H1 (cell line): ENCODE results near the gene UBAP1. TPM values are rescaled to one million over a fixed set of nuclear protein-coding genes. Genes with fewer than 3 reads are reported as not detected.
A peak's percentile ranks its signal among the peaks of the same experiment; 100 is the strongest.

Source experiments
- CTCF ChIA-PET: fragments of 300-600 bp; sonication (Branson Sonifier 250); formaldehyde crosslinking; loops from one replicate; lab custom pipeline; 2021; ENCODE audit not compliant: partially characterized antibody; lab: Charles Lee
- POLR2A ChIA-PET: fragments of 300-600 bp; sonication (Branson Sonifier 250); formaldehyde crosslinking; loops from one replicate; lab custom pipeline; 2021; ENCODE audit warnings: inconsistent platforms; ENCODE audit not compliant: partially characterized antibody; lab: Charles Lee
- DNase-seq, 2 experiments: peaks; one replicate each; pipeline versions ENCODE4 v3.0.0 to v3.0.0-alpha.2; 2010 to 2022; ENCODE audit warnings: low spot score in 2 of 2, low read depth in 1 of 2, mixed read lengths in 1 of 2
- FAIRE-seq: peaks from 2 replicates; lab custom pipeline; 2011; peaks lifted over from hg19 to GRCh38; lab: Jason Lieb, UNC
- H2AFZ ChIP-seq: 2 replicates; pipeline ENCODE4 v1.8.1; 2012; ENCODE audit warnings: low read length, inconsistent platforms
- H2AK5ac ChIP-seq: 2 replicates; pipeline ENCODE4 v1.6.1; 2013; ENCODE audit warnings: low read depth, low read length
- H2BK120ac ChIP-seq: replicated peaks from 2 replicates; pipeline ENCODE3; 2013; ENCODE audit warnings: low read depth, low read length, inconsistent platforms
- H2BK12ac ChIP-seq: 2 replicates; pipeline ENCODE4 v1.6.1; 2013; ENCODE audit warnings: low read depth, low read length
- H2BK15ac ChIP-seq: 2 replicates; pipeline ENCODE4 v1.6.1; 2013; ENCODE audit warnings: low read length
- H2BK20ac ChIP-seq: 2 replicates; pipeline ENCODE4 v1.6.1; 2013; ENCODE audit warnings: low read length
- H2BK5ac ChIP-seq: 2 replicates; pipeline ENCODE4 v1.6.1; 2013; ENCODE audit warnings: low read depth, low read length
- H3K14ac ChIP-seq: 2 replicates; pipeline ENCODE4 v1.6.1; 2013; ENCODE audit warnings: inconsistent platforms; ENCODE audit not compliant: insufficient read length
- H3K18ac ChIP-seq: 2 replicates; pipeline ENCODE4 v1.6.1; 2013; ENCODE audit warnings: low read length; ENCODE audit errors: extremely low read depth
- H3K23ac ChIP-seq: 2 replicates; pipeline ENCODE4 v1.6.1; 2013; ENCODE audit warnings: inconsistent platforms; ENCODE audit not compliant: insufficient read length
- H3K23me2 ChIP-seq: 2 replicates; pipeline ENCODE4 v1.6.1; 2013; ENCODE audit warnings: low read depth, low read length
- H3K27ac ChIP-seq: 2 replicates; pipeline ENCODE4 v1.6.1; 2011; ENCODE audit warnings: low read depth, low read length, inconsistent platforms
- H3K27me3 ChIP-seq, 4 experiments: replicated peaks in 1 of 4; 1 replicate in 1 of 4; 2 replicates in 3 of 4; pipeline versions ENCODE4 v1.6.1 to v1.8.1; 2011 to 2013; ENCODE audit warnings: low read length in 3 of 4, mild to moderate bottlenecking in 3 of 4, inconsistent platforms in 2 of 4, mixed read lengths in 2 of 4, moderate library complexity in 1 of 4; ENCODE audit not compliant: control insufficient read depth in 3 of 4, insufficient read depth in 3 of 4; ENCODE audit errors: extremely low read depth in 1 of 4
- H3K36me3 ChIP-seq, 4 experiments: 2 replicates each; pipeline versions ENCODE4 v1.6.1 to v1.8.1; 2011 to 2013; ENCODE audit warnings: mild to moderate bottlenecking in 4 of 4, low read length in 3 of 4, moderate library complexity in 2 of 4, control low read depth in 1 of 4, inconsistent platforms in 1 of 4; ENCODE audit not compliant: insufficient read depth in 4 of 4, control insufficient read depth in 2 of 4
- H3K4ac ChIP-seq: replicated peaks from 2 replicates; pipeline ENCODE3; 2013; ENCODE audit warnings: low read length, low read depth, mixed read lengths, inconsistent platforms; ENCODE audit not compliant: insufficient read length
- H3K4me1 ChIP-seq, 4 experiments: replicated peaks in 1 of 4; 1 replicate in 1 of 4; 2 replicates in 3 of 4; pipeline versions ENCODE4 v1.6.1 to v1.8.1; 2011 to 2013; ENCODE audit warnings: low read length in 3 of 4, inconsistent platforms in 2 of 4, mixed read lengths in 1 of 4; ENCODE audit not compliant: insufficient read depth in 4 of 4, control insufficient read depth in 3 of 4
- H3K4me2 ChIP-seq, 2 experiments: 2 replicates each; pipeline versions ENCODE4 v1.6.1 to v1.8.1; 2011 to 2013; ENCODE audit warnings: low read depth in 2 of 2, low read length in 2 of 2, control low read depth in 1 of 2, inconsistent platforms in 1 of 2, mild to moderate bottlenecking in 1 of 2; ENCODE audit not compliant: insufficient read depth in 1 of 2
- H3K4me3 ChIP-seq, 4 experiments: fragments of 200-600, 300-600 bp in 1 of 4; sonication (generic), shearing (Covaris generic), sonication (Bioruptor Twin) in 1 of 4; 2 replicates each; pipeline versions ENCODE4 v1.5.1 to v1.8.1; 2011 to 2016; ENCODE audit warnings: low read length in 4 of 4, low read depth in 3 of 4, control low read depth in 2 of 4, inconsistent platforms in 2 of 4, mild to moderate bottlenecking in 2 of 4, mixed read lengths in 1 of 4, moderate library complexity in 1 of 4; ENCODE audit not compliant: insufficient read depth in 2 of 4; ENCODE audit errors: extremely low read depth in 1 of 4
- H3K56ac ChIP-seq: replicated peaks from 2 replicates; pipeline ENCODE3; 2013; ENCODE audit warnings: low read depth, mild to moderate bottlenecking, mixed read lengths, low read length, inconsistent platforms; ENCODE audit not compliant: insufficient read length
- H3K79me1 ChIP-seq: 2 replicates; pipeline ENCODE4 v1.6.1; 2013; ENCODE audit warnings: low read depth, low read length, control low read depth
- H3K79me2 ChIP-seq, 2 experiments: 2 replicates each; pipeline versions ENCODE4 v1.6.1 to v1.8.1; 2012 to 2013; ENCODE audit warnings: low read length in 2 of 2, mild to moderate bottlenecking in 2 of 2, inconsistent platforms in 1 of 2; ENCODE audit not compliant: insufficient read depth in 2 of 2, control insufficient read depth in 1 of 2
- H3K9ac ChIP-seq, 4 experiments: replicated peaks in 1 of 4; 1 replicate in 1 of 4; 2 replicates in 3 of 4; pipeline versions ENCODE4 v1.6.1 to v1.8.1; 2011 to 2013; ENCODE audit warnings: low read depth in 3 of 4, low read length in 3 of 4, control low read depth in 2 of 4, mild to moderate bottlenecking in 2 of 4, moderate library complexity in 2 of 4, inconsistent platforms in 1 of 4; ENCODE audit errors: extremely low read depth in 1 of 4
- H3K9me3 ChIP-seq, 2 experiments: 2 replicates each; pipeline versions ENCODE4 v1.6.1 to v1.8.1; 2012 to 2013; ENCODE audit warnings: mild to moderate bottlenecking in 2 of 2, moderate library complexity in 2 of 2, control low read depth in 1 of 2, inconsistent platforms in 1 of 2, low read depth in 1 of 2, low read length in 1 of 2, mixed read lengths in 1 of 2; ENCODE audit not compliant: insufficient read depth in 2 of 2
- H4K20me1 ChIP-seq, 2 experiments: replicated peaks in 1 of 2; 2 replicates each; pipeline versions ENCODE3 to v1.8.1; 2011 to 2013; ENCODE audit warnings: inconsistent platforms in 2 of 2, low read length in 2 of 2, mild to moderate bottlenecking in 1 of 2; ENCODE audit not compliant: insufficient read depth in 2 of 2, control insufficient read depth in 1 of 2
- H4K5ac ChIP-seq: 2 replicates; pipeline ENCODE4 v1.6.1; 2013; ENCODE audit warnings: low read length, low read depth, mixed read lengths, inconsistent platforms; ENCODE audit not compliant: insufficient read length
- H4K8ac ChIP-seq: 2 replicates; pipeline ENCODE4 v1.8.0; 2013; ENCODE audit warnings: mild to moderate bottlenecking, moderate library complexity, low read length, inconsistent platforms; ENCODE audit not compliant: insufficient read depth; ENCODE audit errors: extremely low read depth
- H4K91ac ChIP-seq: replicated peaks from 2 replicates; pipeline ENCODE3; 2013; ENCODE audit warnings: low read length, mixed read lengths, inconsistent platforms; ENCODE audit not compliant: insufficient read length
- ASH2L ChIP-seq: fragments of 200-600, 300-600 bp; sonication (generic); IDR thresholded peaks from one replicate; pipeline ENCODE4 v1.7.1; 2017; ENCODE audit warnings: low read length
- CHD1 ChIP-seq: IDR thresholded peaks from 2 replicates; pipeline ENCODE4 v1.6.1; 2012; ENCODE audit warnings: low read depth, low read length, improper control_type of control experiment
- GABPA ChIP-seq: IDR thresholded peaks from 2 replicates; pipeline ENCODE4 v1.6.1; 2011; ENCODE audit warnings: mild to moderate bottlenecking, low read length, moderate library complexity, borderline replicate concordance; ENCODE audit not compliant: insufficient read depth
- GTF2F1 ChIP-seq: IDR thresholded peaks from 2 replicates; pipeline ENCODE4 v1.6.1; 2012; ENCODE audit warnings: low read depth, low read length, improper control_type of control experiment, borderline replicate concordance
- JUND ChIP-seq: IDR thresholded peaks from 2 replicates; pipeline ENCODE4 v1.6.1; 2011; ENCODE audit warnings: mild to moderate bottlenecking, improper control_type of control experiment, low read length
- KDM1A ChIP-seq: fragments of 200-600, 300-600 bp; sonication (generic); IDR thresholded peaks from 2 replicates; pipeline ENCODE4 v1.7.1; 2016; ENCODE audit warnings: mild to moderate bottlenecking, low read length, borderline replicate concordance
- PHF8 ChIP-seq: fragments of 200-600 bp; sonication (generic); conservative IDR thresholded peaks from 2 replicates; pipeline ENCODE4 v1.7.1; 2012; ENCODE audit warnings: low read depth, mild to moderate bottlenecking, inconsistent platforms, low read length, moderate library complexity
- RAD21 ChIP-seq, 2 experiments: IDR thresholded peaks in 1 of 2; conservative IDR thresholded peaks in 1 of 2; 2 replicates each; pipeline ENCODE4 v1.6.1; 2011; ENCODE audit warnings: low read depth in 2 of 2, low read length in 2 of 2, improper control_type of control experiment in 1 of 2, inconsistent platforms in 1 of 2, mild to moderate bottlenecking in 1 of 2, moderate library complexity in 1 of 2
- SP1 ChIP-seq: IDR thresholded peaks from 2 replicates; pipeline ENCODE4 v1.6.1; 2011; ENCODE audit warnings: low read depth, low read length
- TBP ChIP-seq: IDR thresholded peaks from 2 replicates; pipeline ENCODE4 v1.6.1; 2011; ENCODE audit warnings: low read depth, low read length, improper control_type of control experiment
- WGBS, 2 experiments: shearing (Covaris generic) in 1 of 2; methylation state at CpG; one replicate each; pipeline versions ENCODE4 v1.1.6 to v1.1.7; 2013 to 2015; ENCODE audit warnings: low lambda C conversion rate in 2 of 2, mixed read lengths in 2 of 2, inconsistent platforms in 1 of 2, low coverage in 1 of 2, missing lambda C conversion rate in 1 of 2; ENCODE audit not compliant: insufficient replicate concordance in 2 of 2, insufficient coverage in 1 of 2, insufficient read length in 1 of 2; ENCODE audit errors: extremely low coverage in 1 of 2, missing lambda C conversion rate in 1 of 2; 5-methylcytosine and 5-hydroxymethylcytosine counted together
- polyA plus RNA-seq, 7 experiments: library from polyadenylated mRNA; depleted of rRNA in 3 of 7; stranded (reverse) in 5 of 7; unstranded in 2 of 7; fragments of >200 nt in 5 of 7; fragments of 200-250 nt in 2 of 7; gene quantifications; 1 replicate in 5 of 7; 2 replicates in 1 of 7; 4 replicates in 1 of 7; pipeline versions ENCODE4 v1.2.1 to v1.2.3, GENCODE V29; 2011 to 2013; ENCODE audit warnings: missing spikeins in 2 of 7, mixed read lengths in 2 of 7
- total RNA-seq: library from RNA; stranded (reverse); fragmentation: NEBNext Ultra II Directional; extraction: Animal tissue kit (Norgen Biotek cat#: 25700); gene quantifications from 2 replicates; pipeline ENCODE4 v1.2.1, GENCODE V29; 2021
- TF ChIP-seq, protein P1 (sequence below), 3 experiments: IDR thresholded peaks; 1 replicate in 2 of 3; 2 replicates in 1 of 3; pipeline versions ENCODE4 v1.5.1 to v1.6.1; 2011; ENCODE audit warnings: low read length in 3 of 3, mild to moderate bottlenecking in 3 of 3, inconsistent platforms in 2 of 3, low read depth in 1 of 3, moderate library complexity in 1 of 3; ENCODE audit not compliant: insufficient read depth in 1 of 3; ENCODE audit errors: control extremely low read depth in 1 of 3

The UBAP1 gene
- total and polyA plus RNA-seq, 2 of the 8 experiments (the other 6 are each of a cell fraction or from before 2014, with no cell fraction given): 31.3 to 31.4 TPM

DNA sequence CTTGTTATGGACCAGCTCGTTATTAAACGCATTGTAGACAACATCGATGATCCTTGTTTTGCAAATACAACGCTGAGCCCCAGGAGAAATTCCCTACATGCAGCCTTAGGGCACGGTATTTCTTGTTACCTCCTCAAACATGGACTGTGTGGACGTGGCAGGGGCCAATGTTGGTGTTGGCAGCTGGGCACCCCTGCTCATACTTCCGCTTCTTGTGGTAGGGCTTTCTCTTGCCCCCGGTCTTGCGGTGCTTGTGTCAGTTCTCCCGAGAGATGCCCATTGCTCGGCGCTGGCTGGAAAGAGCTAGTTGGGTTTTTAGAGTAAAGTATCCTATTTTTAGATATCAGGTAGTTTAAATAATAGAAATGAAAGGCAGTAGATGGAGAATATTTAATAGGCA lies 45.5 kb downstream of the UBAP1 start:
- Histone ChIP-seq H2AFZ (no peak overlapping the region), H3K4ac (no peak overlapping the region), H2BK20ac (no peak overlapping the region), H4K91ac (no peak overlapping the region), H4K8ac (no peak overlapping the region), H2BK15ac (no peak overlapping the region), H3K18ac (no peak overlapping the region), H3K14ac (no peak overlapping the region), H3K36me3 (no peaks in the 10 kb centered on the region), H2BK5ac (no peak overlapping the region), H3K4me2 (no peak overlapping the region), H4K20me1 (peaks cover 0 to 1% of the 10 kb centered on the region in 2 experiments), H3K79me2 (peaks cover 0 to 5% of the 10 kb centered on the region in 2 experiments; a peak in 1 of 4 replicates), H3K9ac (no peak overlapping the region), H3K4me3 (no peak overlapping the region), H3K27me3 (no peaks in the 10 kb centered on the region), H3K56ac (no peak overlapping the region), H3K4me1 (no peaks in the 10 kb centered on the region), H3K23me2 (no peaks in the 10 kb centered on the region; the same call in 1 of the 2 replicates), H3K9me3 (no peaks in the 10 kb centered on the region), H2BK120ac (no peak overlapping the region), H4K5ac (no peak overlapping the region), H3K23ac (no peak overlapping the region), H2BK12ac (no peak overlapping the region), H2AK5ac (peak overlapping the region; percentile 48; the same call in 1 of the 2 replicates), H3K27ac (0 out of 2 replicates have a peak overlapping the region, but pooled peaks have one; percentile 15), H3K79me1 (no peaks in the 10 kb centered on the region; the same call in none of the 2 replicates)
- POLR2A ChIA-PET: interaction anchor here (4.1 kb wide), 1 partner anchor 46 kb away, joined by 12 read pairs; the partner anchor contains the start of gene UBAP1
- WGBS, 2 experiments: 94% methylated on average over 12 of the region's 12 CpGs; no CpG with 5 or more reads in 1 of the 2 experiments
- FAIRE-seq: no peak
- no peak for DNase-seq
- CTCF ChIA-PET: interaction anchor here (1.4 kb wide), 1 partner anchor 10 kb away, joined by 4 read pairs; no protein-coding TSS in a partner anchor
- no peak for TF ChIP-seq ASH2L
- no peak for TF ChIP-seq KDM1A
- TF ChIP-seq, protein P1, sequence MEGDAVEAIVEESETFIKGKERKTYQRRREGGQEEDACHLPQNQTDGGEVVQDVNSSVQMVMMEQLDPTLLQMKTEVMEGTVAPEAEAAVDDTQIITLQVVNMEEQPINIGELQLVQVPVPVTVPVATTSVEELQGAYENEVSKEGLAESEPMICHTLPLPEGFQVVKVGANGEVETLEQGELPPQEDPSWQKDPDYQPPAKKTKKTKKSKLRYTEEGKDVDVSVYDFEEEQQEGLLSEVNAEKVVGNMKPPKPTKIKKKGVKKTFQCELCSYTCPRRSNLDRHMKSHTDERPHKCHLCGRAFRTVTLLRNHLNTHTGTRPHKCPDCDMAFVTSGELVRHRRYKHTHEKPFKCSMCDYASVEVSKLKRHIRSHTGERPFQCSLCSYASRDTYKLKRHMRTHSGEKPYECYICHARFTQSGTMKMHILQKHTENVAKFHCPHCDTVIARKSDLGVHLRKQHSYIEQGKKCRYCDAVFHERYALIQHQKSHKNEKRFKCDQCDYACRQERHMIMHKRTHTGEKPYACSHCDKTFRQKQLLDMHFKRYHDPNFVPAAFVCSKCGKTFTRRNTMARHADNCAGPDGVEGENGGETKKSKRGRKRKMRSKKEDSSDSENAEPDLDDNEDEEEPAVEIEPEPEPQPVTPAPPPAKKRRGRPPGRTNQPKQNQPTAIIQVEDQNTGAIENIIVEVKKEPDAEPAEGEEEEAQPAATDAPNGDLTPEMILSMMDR (IDR thresholded peaks at IDR 0.05; ENCODE audit: control extremely low read depth in 1 of 3, insufficient read depth in 1 of 3, low read depth in 1 of 3, low read length in 3 of 3): no peak
- TF ChIP-seq PHF8: no peak
- no peak for TF ChIP-seq GABPA
- no peak for TF ChIP-seq GTF2F1
- no peak for TF ChIP-seq TBP
- no peak for TF ChIP-seq RAD21 (IDR thresholded peaks at IDR 0.05 in 1 of 2, conservative IDR thresholded peaks at IDR 0.05 in 1 of 2; ENCODE audit: low read depth in 2 of 2, low read length in 2 of 2)
- TF ChIP-seq JUND: no peak
- no peak for TF ChIP-seq SP1
- no peak for TF ChIP-seq CHD1
